HG03139 (cell line): Measurements from ENCODE around the gene NARS2.

Experiments
- ATAC-seq: cut with Tn5 transposase; IDR thresholded peaks from one replicate; pipeline ENCODE4 v1.9.1; 2021; ENCODE audit not compliant: unreplicated experiment

Gene NARS2

GRCh38 chr11:78386215-78386941 lies 188.3 kb downstream of the NARS2 start:
- ATAC-seq, result no peak
